AG10803 (cell line): ENCODE measurements around the gene CAPN8.

ENCODE experiments used
- DNase-seq: peaks from one replicate; pipeline ENCODE4 v3.0.0; 2010; ENCODE audit warnings: low read depth
- H3K4me3 ChIP-seq: 2 replicates; pipeline ENCODE4 v1.5.1; 2011; ENCODE audit warnings: mild to moderate bottlenecking, low read length, control low read depth
- CTCF ChIP-seq: conservative IDR thresholded peaks from 2 replicates; pipeline ENCODE4 v1.5.1; 2011; ENCODE audit warnings: mild to moderate bottlenecking, low read length, control low read depth, inconsistent platforms

The CAPN8 gene

GRCh38 chr1:223700942-223701637 is 35.6 kb upstream of the CAPN8 start:
- H3K4me3 ChIP-seq, result peak overlapping the region; percentile 47
- TF ChIP-seq CTCF, result no peak
- peak; percentile 96 for DNase-seq

- no peak overlapping the region; the same call in 1 of the 2 replicates for H3K4me3 ChIP-seq
- DNase-seq, result peak; percentile 50
- no peak for TF ChIP-seq CTCF
Observed at GRCh38 chr1:223700388-223700918, 35.0 kb upstream of the CAPN8 start.

GRCh38 chr1:223695941-223696340 is 30.4 kb upstream of the CAPN8 start:
- no peak for DNase-seq
- no peak for TF ChIP-seq CTCF

GRCh38 chr1:223695014-223695548 is 29.6 kb upstream of the CAPN8 start:
- no peak for DNase-seq
- H3K4me3 ChIP-seq, result no peak overlapping the region
- TF ChIP-seq CTCF, result no peak

More at GRCh38 chr1:223695941-223696340, 30.4 kb upstream of the CAPN8 start:
- H3K4me3 ChIP-seq, result no peak overlapping the region

GRCh38 chr1:223691121-223691520 is 25.6 kb upstream of the CAPN8 start:
- TF ChIP-seq CTCF, result no peak
- DNase-seq, result no peak
- H3K4me3 ChIP-seq, result no peak overlapping the region

- TF ChIP-seq CTCF, result no peak
- no peak overlapping the region for H3K4me3 ChIP-seq
- no peak for DNase-seq
Observed at GRCh38 chr1:223684488-223684792, 18.9 kb upstream of the CAPN8 start.
